H1 (cell line): ENCODE data around the gene ALK. TPM values are rescaled to one million over a fixed set of nuclear protein-coding genes. Genes with fewer than 3 reads are reported as not detected.

Experiments used
- CTCF ChIA-PET: fragments of 300-600 bp; sonication (Branson Sonifier 250); formaldehyde crosslinking; loops from one replicate; lab custom pipeline; 2021; ENCODE audit not compliant: partially characterized antibody; lab: Charles Lee
- POLR2A ChIA-PET: fragments of 300-600 bp; sonication (Branson Sonifier 250); formaldehyde crosslinking; loops from one replicate; lab custom pipeline; 2021; ENCODE audit warnings: inconsistent platforms; ENCODE audit not compliant: partially characterized antibody; lab: Charles Lee
- DNase-seq, 2 experiments: peaks; one replicate each; pipeline versions ENCODE4 v3.0.0 to v3.0.0-alpha.2; 2010 to 2022; ENCODE audit warnings: low spot score in 2 of 2, low read depth in 1 of 2, mixed read lengths in 1 of 2
- FAIRE-seq: peaks from 2 replicates; lab custom pipeline; 2011; peaks lifted over from hg19 to GRCh38; lab: Jason Lieb, UNC
- H2AFZ ChIP-seq: 2 replicates; pipeline ENCODE4 v1.8.1; 2012; ENCODE audit warnings: low read length, inconsistent platforms
- H2AK5ac ChIP-seq: 2 replicates; pipeline ENCODE4 v1.6.1; 2013; ENCODE audit warnings: low read depth, low read length
- H2BK120ac ChIP-seq: replicated peaks from 2 replicates; pipeline ENCODE3; 2013; ENCODE audit warnings: low read depth, low read length, inconsistent platforms
- H2BK12ac ChIP-seq: 2 replicates; pipeline ENCODE4 v1.6.1; 2013; ENCODE audit warnings: low read depth, low read length
- H2BK15ac ChIP-seq: 2 replicates; pipeline ENCODE4 v1.6.1; 2013; ENCODE audit warnings: low read length
- H2BK20ac ChIP-seq: 2 replicates; pipeline ENCODE4 v1.6.1; 2013; ENCODE audit warnings: low read length
- H2BK5ac ChIP-seq: 2 replicates; pipeline ENCODE4 v1.6.1; 2013; ENCODE audit warnings: low read depth, low read length
- H3K14ac ChIP-seq: 2 replicates; pipeline ENCODE4 v1.6.1; 2013; ENCODE audit warnings: inconsistent platforms; ENCODE audit not compliant: insufficient read length
- H3K18ac ChIP-seq: 2 replicates; pipeline ENCODE4 v1.6.1; 2013; ENCODE audit warnings: low read length; ENCODE audit errors: extremely low read depth
- H3K23ac ChIP-seq: 2 replicates; pipeline ENCODE4 v1.6.1; 2013; ENCODE audit warnings: inconsistent platforms; ENCODE audit not compliant: insufficient read length
- H3K23me2 ChIP-seq: 2 replicates; pipeline ENCODE4 v1.6.1; 2013; ENCODE audit warnings: low read depth, low read length
- H3K27ac ChIP-seq: 2 replicates; pipeline ENCODE4 v1.6.1; 2011; ENCODE audit warnings: low read depth, low read length, inconsistent platforms
- H3K27me3 ChIP-seq, 4 experiments: replicated peaks in 1 of 4; 1 replicate in 1 of 4; 2 replicates in 3 of 4; pipeline versions ENCODE4 v1.6.1 to v1.8.1; 2011 to 2013; ENCODE audit warnings: low read length in 3 of 4, mild to moderate bottlenecking in 3 of 4, inconsistent platforms in 2 of 4, mixed read lengths in 2 of 4, moderate library complexity in 1 of 4; ENCODE audit not compliant: control insufficient read depth in 3 of 4, insufficient read depth in 3 of 4; ENCODE audit errors: extremely low read depth in 1 of 4
- H3K36me3 ChIP-seq, 4 experiments: 2 replicates each; pipeline versions ENCODE4 v1.6.1 to v1.8.1; 2011 to 2013; ENCODE audit warnings: mild to moderate bottlenecking in 4 of 4, low read length in 3 of 4, moderate library complexity in 2 of 4, control low read depth in 1 of 4, inconsistent platforms in 1 of 4; ENCODE audit not compliant: insufficient read depth in 4 of 4, control insufficient read depth in 2 of 4
- H3K4ac ChIP-seq: replicated peaks from 2 replicates; pipeline ENCODE3; 2013; ENCODE audit warnings: low read length, low read depth, mixed read lengths, inconsistent platforms; ENCODE audit not compliant: insufficient read length
- H3K4me1 ChIP-seq, 4 experiments: replicated peaks in 1 of 4; 1 replicate in 1 of 4; 2 replicates in 3 of 4; pipeline versions ENCODE4 v1.6.1 to v1.8.1; 2011 to 2013; ENCODE audit warnings: low read length in 3 of 4, inconsistent platforms in 2 of 4, mixed read lengths in 1 of 4; ENCODE audit not compliant: insufficient read depth in 4 of 4, control insufficient read depth in 3 of 4
- H3K4me2 ChIP-seq, 2 experiments: 2 replicates each; pipeline versions ENCODE4 v1.6.1 to v1.8.1; 2011 to 2013; ENCODE audit warnings: low read depth in 2 of 2, low read length in 2 of 2, control low read depth in 1 of 2, inconsistent platforms in 1 of 2, mild to moderate bottlenecking in 1 of 2; ENCODE audit not compliant: insufficient read depth in 1 of 2
- H3K4me3 ChIP-seq, 4 experiments: fragments of 200-600, 300-600 bp in 1 of 4; sonication (generic), shearing (Covaris generic), sonication (Bioruptor Twin) in 1 of 4; 2 replicates each; pipeline versions ENCODE4 v1.5.1 to v1.8.1; 2011 to 2016; ENCODE audit warnings: low read length in 4 of 4, low read depth in 3 of 4, control low read depth in 2 of 4, inconsistent platforms in 2 of 4, mild to moderate bottlenecking in 2 of 4, mixed read lengths in 1 of 4, moderate library complexity in 1 of 4; ENCODE audit not compliant: insufficient read depth in 2 of 4; ENCODE audit errors: extremely low read depth in 1 of 4
- H3K56ac ChIP-seq: replicated peaks from 2 replicates; pipeline ENCODE3; 2013; ENCODE audit warnings: low read depth, mild to moderate bottlenecking, mixed read lengths, low read length, inconsistent platforms; ENCODE audit not compliant: insufficient read length
- H3K79me1 ChIP-seq: 2 replicates; pipeline ENCODE4 v1.6.1; 2013; ENCODE audit warnings: low read depth, low read length, control low read depth
- H3K79me2 ChIP-seq, 2 experiments: 2 replicates each; pipeline versions ENCODE4 v1.6.1 to v1.8.1; 2012 to 2013; ENCODE audit warnings: low read length in 2 of 2, mild to moderate bottlenecking in 2 of 2, inconsistent platforms in 1 of 2; ENCODE audit not compliant: insufficient read depth in 2 of 2, control insufficient read depth in 1 of 2
- H3K9ac ChIP-seq, 4 experiments: replicated peaks in 1 of 4; 1 replicate in 1 of 4; 2 replicates in 3 of 4; pipeline versions ENCODE4 v1.6.1 to v1.8.1; 2011 to 2013; ENCODE audit warnings: low read depth in 3 of 4, low read length in 3 of 4, control low read depth in 2 of 4, mild to moderate bottlenecking in 2 of 4, moderate library complexity in 2 of 4, inconsistent platforms in 1 of 4; ENCODE audit errors: extremely low read depth in 1 of 4
- H3K9me3 ChIP-seq, 2 experiments: 2 replicates each; pipeline versions ENCODE4 v1.6.1 to v1.8.1; 2012 to 2013; ENCODE audit warnings: mild to moderate bottlenecking in 2 of 2, moderate library complexity in 2 of 2, control low read depth in 1 of 2, inconsistent platforms in 1 of 2, low read depth in 1 of 2, low read length in 1 of 2, mixed read lengths in 1 of 2; ENCODE audit not compliant: insufficient read depth in 2 of 2
- H4K20me1 ChIP-seq, 2 experiments: replicated peaks in 1 of 2; 2 replicates each; pipeline versions ENCODE3 to v1.8.1; 2011 to 2013; ENCODE audit warnings: inconsistent platforms in 2 of 2, low read length in 2 of 2, mild to moderate bottlenecking in 1 of 2; ENCODE audit not compliant: insufficient read depth in 2 of 2, control insufficient read depth in 1 of 2
- H4K5ac ChIP-seq: 2 replicates; pipeline ENCODE4 v1.6.1; 2013; ENCODE audit warnings: low read length, low read depth, mixed read lengths, inconsistent platforms; ENCODE audit not compliant: insufficient read length
- H4K8ac ChIP-seq: 2 replicates; pipeline ENCODE4 v1.8.0; 2013; ENCODE audit warnings: mild to moderate bottlenecking, moderate library complexity, low read length, inconsistent platforms; ENCODE audit not compliant: insufficient read depth; ENCODE audit errors: extremely low read depth
- H4K91ac ChIP-seq: replicated peaks from 2 replicates; pipeline ENCODE3; 2013; ENCODE audit warnings: low read length, mixed read lengths, inconsistent platforms; ENCODE audit not compliant: insufficient read length
- CHD2 ChIP-seq: IDR thresholded peaks from 2 replicates; pipeline ENCODE4 v1.6.1; 2012; ENCODE audit warnings: low read length, improper control_type of control experiment
- RAD21 ChIP-seq, 2 experiments: IDR thresholded peaks in 1 of 2; conservative IDR thresholded peaks in 1 of 2; 2 replicates each; pipeline ENCODE4 v1.6.1; 2011; ENCODE audit warnings: low read depth in 2 of 2, low read length in 2 of 2, improper control_type of control experiment in 1 of 2, inconsistent platforms in 1 of 2, mild to moderate bottlenecking in 1 of 2, moderate library complexity in 1 of 2
- TBP ChIP-seq: IDR thresholded peaks from 2 replicates; pipeline ENCODE4 v1.6.1; 2011; ENCODE audit warnings: low read depth, low read length, improper control_type of control experiment
- WGBS, 2 experiments: shearing (Covaris generic) in 1 of 2; methylation state at CpG; one replicate each; pipeline versions ENCODE4 v1.1.6 to v1.1.7; 2013 to 2015; ENCODE audit warnings: low lambda C conversion rate in 2 of 2, mixed read lengths in 2 of 2, inconsistent platforms in 1 of 2, low coverage in 1 of 2, missing lambda C conversion rate in 1 of 2; ENCODE audit not compliant: insufficient replicate concordance in 2 of 2, insufficient coverage in 1 of 2, insufficient read length in 1 of 2; ENCODE audit errors: extremely low coverage in 1 of 2, missing lambda C conversion rate in 1 of 2; 5-methylcytosine and 5-hydroxymethylcytosine counted together
- polyA plus RNA-seq, 7 experiments: library from polyadenylated mRNA; depleted of rRNA in 3 of 7; stranded (reverse) in 5 of 7; unstranded in 2 of 7; fragments of >200 nt in 5 of 7; fragments of 200-250 nt in 2 of 7; gene quantifications; 1 replicate in 5 of 7; 2 replicates in 1 of 7; 4 replicates in 1 of 7; pipeline versions ENCODE4 v1.2.1 to v1.2.3, GENCODE V29; 2011 to 2013; ENCODE audit warnings: missing spikeins in 2 of 7, mixed read lengths in 2 of 7
- total RNA-seq: library from RNA; stranded (reverse); fragmentation: NEBNext Ultra II Directional; extraction: Animal tissue kit (Norgen Biotek cat#: 25700); gene quantifications from 2 replicates; pipeline ENCODE4 v1.2.1, GENCODE V29; 2021
- TF ChIP-seq, protein P1 (sequence below): IDR thresholded peaks from 2 replicates; pipeline ENCODE4 v1.6.1; 2012; ENCODE audit warnings: inconsistent platforms

Gene ALK
- total and polyA plus RNA-seq, 2 of the 8 experiments (the other 6 are each of a cell fraction or from before 2014, with no cell fraction given) = 0.02 to 0.09 TPM

DNA sequence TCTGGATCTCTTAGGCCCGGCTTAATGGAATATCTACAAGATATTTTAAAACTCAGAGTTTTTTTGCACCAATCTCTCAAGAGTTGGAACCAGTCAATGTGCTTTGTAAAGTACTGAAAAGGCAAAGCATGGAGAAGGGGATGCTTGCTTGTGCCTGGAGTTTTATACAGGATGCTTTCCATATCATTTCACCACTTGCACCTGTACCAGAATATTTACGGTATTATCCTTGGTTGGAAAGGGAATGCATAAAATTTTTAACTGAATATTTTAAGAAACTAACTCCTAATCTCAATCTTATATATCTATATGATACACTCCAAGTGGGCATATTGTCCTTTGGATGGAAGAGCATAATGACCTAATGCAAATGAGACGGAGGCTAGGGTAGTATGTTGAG is 487.5 kb downstream of the ALK start:
- Histone ChIP-seq H3K79me1 (no peaks in the 10 kb centered on the region), H3K36me3 (no peaks in the 10 kb centered on the region), H4K5ac (no peak overlapping the region), H2BK20ac (no peak overlapping the region), H2BK12ac (no peak overlapping the region), H3K4me3 (no peak overlapping the region), H4K91ac (no peak overlapping the region), H3K4me1 (no peaks in the 10 kb centered on the region), H3K23ac (no peak overlapping the region), H4K8ac (no peak overlapping the region), H3K14ac (no peak overlapping the region), H3K9ac (no peak overlapping the region), H3K79me2 (no peaks in the 10 kb centered on the region), H3K4ac (no peak overlapping the region), H3K56ac (no peak overlapping the region), H4K20me1 (no peaks in the 10 kb centered on the region), H3K9me3 (no peaks in the 10 kb centered on the region), H2BK120ac (no peak overlapping the region), H2AK5ac (no peak overlapping the region), H2BK15ac (no peak overlapping the region), H3K18ac (no peak overlapping the region), H2BK5ac (no peak overlapping the region), H2AFZ (no peak overlapping the region), H3K4me2 (no peak overlapping the region), H3K23me2 (no peaks in the 10 kb centered on the region), H3K27ac (no peak overlapping the region), H3K27me3 (no peaks in the 10 kb centered on the region; a peak in 1 of 7 replicates)
- WGBS, 2 experiments = 92% methylated on average over 3 of the region's 3 CpGs; no CpG with 5 or more reads in 1 of the 2 experiments
- CTCF ChIA-PET = interaction anchor here (0.8 kb wide), 1 partner anchor 592 kb away, joined by 5 read pairs; no protein-coding TSS in a partner anchor
- POLR2A ChIA-PET = no interaction called here
- FAIRE-seq (no peak), DNase-seq (no peak)
- no peak for TF ChIP-seq CHD2
- TF ChIP-seq, protein P1, sequence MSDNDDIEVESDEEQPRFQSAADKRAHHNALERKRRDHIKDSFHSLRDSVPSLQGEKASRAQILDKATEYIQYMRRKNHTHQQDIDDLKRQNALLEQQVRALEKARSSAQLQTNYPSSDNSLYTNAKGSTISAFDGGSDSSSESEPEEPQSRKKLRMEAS = no peak
- no peak for TF ChIP-seq RAD21 (IDR thresholded peaks at IDR 0.05 in 1 of 2, conservative IDR thresholded peaks at IDR 0.05 in 1 of 2; ENCODE audit: low read depth in 2 of 2, low read length in 2 of 2)
- TF ChIP-seq TBP = no peak
